SK-N-SH (cell line): Measurements from ENCODE around the gene PPAN. TPM values are rescaled to one million over a fixed set of nuclear protein-coding genes. Genes with fewer than 3 reads are reported as not detected.

Experiments used
- CTCF ChIA-PET: fragments of 300-600, 350-600 bp; formaldehyde crosslinking; extraction: SDS; loops from one replicate; lab custom pipeline; 2021; lab: Yijun Ruan, JAX
- POLR2A ChIA-PET: fragments of 350-600 bp; sonication (Branson Sonifier 250); formaldehyde crosslinking; extraction: SDS; loops from one replicate; lab custom pipeline; 2020; ENCODE audit warnings: antibody characterized with exemption, inconsistent platforms; lab: Yijun Ruan, JAX
- DNase-seq: peaks from one replicate; pipeline ENCODE4 v3.0.0; 2012
- H2AFZ ChIP-seq: fragments of 200-600 bp; sonication (generic); 2 replicates; pipeline ENCODE4 v1.8.1; 2016; ENCODE audit warnings: antibody characterized with exemption, mild to moderate bottlenecking, low read depth
- H3F3A ChIP-seq: fragments of 200-600 bp; sonication (generic); replicated peaks from 2 replicates; pipeline ENCODE3; 2016; ENCODE audit warnings: antibody characterized with exemption, mild to moderate bottlenecking; ENCODE audit not compliant: insufficient read depth
- H3K27ac ChIP-seq, 2 experiments: fragments of 200-500 bp in 1 of 2; fragments of 200-600 bp in 1 of 2; sonication (Bioruptor generic) in 1 of 2; sonication (generic), shearing (Covaris generic) in 1 of 2; 2 replicates each; pipeline versions ENCODE4 v1.5.1 to v1.6.1; 2014 to 2016; ENCODE audit warnings: low read depth in 2 of 2, inconsistent platforms in 1 of 2, low read length in 1 of 2, mild to moderate bottlenecking in 1 of 2, mixed read lengths in 1 of 2
- H3K27me3 ChIP-seq: fragments of 200-600 bp; sonication (generic), shearing (Covaris generic); 2 replicates; pipeline ENCODE4 v1.6.1; 2016; ENCODE audit warnings: mixed run types; ENCODE audit not compliant: insufficient read depth
- H3K36me3 ChIP-seq, 2 experiments: fragments of 200-500 bp in 1 of 2; fragments of 200-600 bp in 1 of 2; sonication (Bioruptor generic) in 1 of 2; sonication (generic) in 1 of 2; replicated peaks in 1 of 2; 2 replicates each; pipeline versions ENCODE3 to v1.5.1; 2014 to 2016; ENCODE audit warnings: low read length in 1 of 2, mild to moderate bottlenecking in 1 of 2; ENCODE audit not compliant: insufficient read depth in 2 of 2, control insufficient read depth in 1 of 2
- H3K4me1 ChIP-seq, 2 experiments: fragments of 200-500 bp in 1 of 2; fragments of 200-600 bp in 1 of 2; sonication (Bioruptor generic) in 1 of 2; sonication (generic), shearing (Covaris generic) in 1 of 2; 2 replicates each; pipeline versions ENCODE4 v1.5.1 to v1.6.1; 2014 to 2016; ENCODE audit warnings: low read depth in 1 of 2, low read length in 1 of 2, mixed run types in 1 of 2; ENCODE audit not compliant: insufficient read depth in 2 of 2, control insufficient read depth in 1 of 2
- H3K4me2 ChIP-seq: fragments of 200-600 bp; sonication (generic), shearing (Covaris generic); 2 replicates; pipeline ENCODE4 v1.6.1; 2017; ENCODE audit warnings: mixed run types
- H3K4me3 ChIP-seq, 2 experiments: fragments of 200-500 bp in 1 of 2; fragments of 200-600 bp in 1 of 2; sonication (Bioruptor generic) in 1 of 2; sonication (generic), shearing (Covaris generic) in 1 of 2; 2 replicates each; pipeline versions ENCODE4 v1.5.1 to v1.8.1; 2014 to 2016; ENCODE audit warnings: low read depth in 2 of 2, inconsistent platforms in 1 of 2, low read length in 1 of 2, mild to moderate bottlenecking in 1 of 2, mixed read lengths in 1 of 2, moderate library complexity in 1 of 2
- H3K79me2 ChIP-seq: fragments of 200-600 bp; sonication (generic); 2 replicates; pipeline ENCODE4 v1.8.1; 2017; ENCODE audit warnings: mild to moderate bottlenecking; ENCODE audit not compliant: insufficient read depth
- H3K9ac ChIP-seq: fragments of 200-600 bp; sonication (generic); 2 replicates; pipeline ENCODE4 v1.6.1; 2017; ENCODE audit warnings: mixed run types
- H3K9me2 ChIP-seq: fragments of 200-600 bp; sonication (generic); 2 replicates; pipeline ENCODE4 v1.6.1; 2017; ENCODE audit warnings: mixed run types
- H3K9me3 ChIP-seq: fragments of 200-600 bp; sonication (generic); 2 replicates; pipeline ENCODE4 v1.6.1; 2017; ENCODE audit warnings: mixed run types, mild to moderate bottlenecking, moderate library complexity
- H4K20me1 ChIP-seq: fragments of 200-600 bp; sonication (generic); 2 replicates; pipeline ENCODE4 v1.6.1; 2017; ENCODE audit warnings: mild to moderate bottlenecking, mixed run types; ENCODE audit not compliant: insufficient read depth
- EP300 ChIP-seq, 2 experiments: IDR thresholded peaks; 2 replicates each; pipeline versions ENCODE4 v1.4.0 to v1.6.1; 2012; ENCODE audit warnings: borderline replicate concordance in 1 of 2, low read depth in 1 of 2, low read length in 1 of 2
- GABPA ChIP-seq: IDR thresholded peaks from 2 replicates; pipeline ENCODE4 v1.4.0; 2012; ENCODE audit warnings: low read depth, mild to moderate bottlenecking
- GATA2 ChIP-seq: sonication (generic); formaldehyde crosslinking; IDR thresholded peaks from 2 replicates; pipeline ENCODE4 v1.5.0; 2020; ENCODE audit warnings: mild to moderate bottlenecking, missing genetic modification reagents
- JUND ChIP-seq: IDR thresholded peaks from 2 replicates; pipeline ENCODE4 v1.4.0; 2012
- NRF1 ChIP-seq: IDR thresholded peaks from 2 replicates; pipeline ENCODE4 v1.6.1; 2012; ENCODE audit warnings: low read depth, mild to moderate bottlenecking, low read length
- RCOR1 ChIP-seq: fragments of 150-350 bp; IDR thresholded peaks from 2 replicates; pipeline ENCODE4 v1.6.1; 2017; ENCODE audit warnings: antibody characterized with exemption, low read length
- RXRA ChIP-seq: IDR thresholded peaks from 2 replicates; pipeline ENCODE4 v1.4.0; 2012; ENCODE audit warnings: low read depth, mild to moderate bottlenecking, borderline replicate concordance
- SMC3 ChIP-seq: IDR thresholded peaks from 2 replicates; pipeline ENCODE4 v1.6.1; 2012; ENCODE audit warnings: low read depth, low read length, improper control_type of control experiment
- TAF1 ChIP-seq: IDR thresholded peaks from 2 replicates; pipeline ENCODE4 v1.6.1; 2012; ENCODE audit warnings: low read depth, mild to moderate bottlenecking, low read length, moderate library complexity, borderline replicate concordance
- TEAD4 ChIP-seq: IDR thresholded peaks from 2 replicates; pipeline ENCODE4 v1.4.0; 2012; ENCODE audit warnings: mild to moderate bottlenecking, borderline replicate concordance; ENCODE audit not compliant: insufficient read depth
- WGBS: methylation state at CpG from one replicate; pipeline ENCODE4 v1.1.6; 2017; ENCODE audit warnings: low lambda C conversion rate; 5-methylcytosine and 5-hydroxymethylcytosine counted together
- polyA plus RNA-seq, 3 experiments: library from polyadenylated mRNA; depleted of rRNA; stranded (reverse); fragments of >200 nt; gene quantifications; 2 replicates each; pipeline ENCODE4 v1.2.3, GENCODE V29; 2012
- TF ChIP-seq, protein P1 (sequence below): IDR thresholded peaks from 2 replicates; pipeline ENCODE4 v1.6.1; 2012; ENCODE audit warnings: mild to moderate bottlenecking, low read depth, low read length, moderate library complexity
- TF ChIP-seq, protein P2 (sequence below): IDR thresholded peaks from 2 replicates; pipeline ENCODE4; 2012
- TF ChIP-seq, protein P3 (sequence below): fragments of 200-600 bp; sonication (generic); IDR thresholded peaks from 2 replicates; pipeline ENCODE4 v1.6.1; 2017; ENCODE audit warnings: antibody characterized with exemption, mild to moderate bottlenecking, moderate library complexity
- TF ChIP-seq, protein P4 (sequence below): IDR thresholded peaks from 2 replicates; pipeline ENCODE4 v1.4.0; 2012; ENCODE audit warnings: low read depth

The PPAN gene
- polyA plus RNA-seq, 1 of the 3 experiments (the other 2 are of a cell fraction): 75.6 TPM

DNA sequence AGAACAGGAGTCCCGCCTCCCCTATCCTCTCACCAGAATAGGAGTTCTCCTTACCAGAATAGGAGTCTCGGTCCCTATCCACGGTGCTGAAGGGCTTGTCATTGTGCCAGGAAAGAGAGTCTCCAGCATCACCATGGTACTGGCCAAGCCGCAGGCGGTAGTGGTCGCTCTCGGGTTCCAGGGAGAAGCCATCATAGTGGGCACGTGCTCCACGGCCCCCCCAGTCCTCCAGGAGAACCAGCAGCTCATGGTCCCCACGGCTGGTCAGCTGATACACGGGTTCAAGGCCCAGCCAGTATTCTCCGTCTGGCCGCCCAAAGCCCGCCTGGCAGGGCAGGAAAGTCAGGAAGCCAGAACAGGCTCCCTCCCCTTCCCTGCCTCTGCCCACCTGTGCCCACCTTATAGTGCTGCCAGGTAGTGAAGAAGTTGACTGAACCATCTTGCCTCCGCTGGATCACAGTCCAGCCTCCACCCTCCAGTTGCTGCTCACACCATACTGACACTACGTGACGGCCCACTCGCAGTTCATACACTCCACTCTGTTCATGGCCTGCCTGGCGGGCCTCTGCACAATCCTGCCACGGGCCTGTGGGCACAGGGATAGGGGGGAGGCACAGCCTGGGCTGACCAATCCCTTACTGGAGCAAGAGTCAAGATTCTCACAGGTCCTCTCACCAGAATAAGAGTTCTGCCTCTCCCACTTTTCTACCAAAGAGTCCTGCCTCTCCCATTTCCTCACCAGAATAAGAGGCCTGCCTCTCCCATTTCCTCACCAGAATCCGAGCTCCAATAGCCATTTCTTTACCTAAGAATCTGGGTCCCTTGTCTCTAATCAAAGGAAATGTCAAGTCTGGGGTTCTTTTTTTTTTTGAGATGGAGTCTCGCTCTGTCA, 12.6 kb upstream of the PPAN start:
- Histone ChIP-seq H2AFZ (no peak overlapping the region), H3K36me3 (peaks cover 0 to 5% of the 10 kb centered on the region in 2 experiments), H3K4me3 (no peak overlapping the region), H4K20me1 (no peaks in the 10 kb centered on the region), H3F3A (no peaks in the 10 kb centered on the region), H3K9me2 (no peaks in the 10 kb centered on the region), H3K4me1 (peaks cover 0 to 7% of the 10 kb centered on the region in 2 experiments; a peak in 1 of 4 replicates), H3K79me2 (no peaks in the 10 kb centered on the region), H3K9ac (no peak overlapping the region), H3K27me3 (no peaks in the 10 kb centered on the region), H3K4me2 (no peak overlapping the region), H3K9me3 (no peaks in the 10 kb centered on the region), H3K27ac (no peak overlapping the region)
- 81% methylated on average over 18 of the region's 22 CpGs for WGBS
- ChIA-PET POLR2A (no interaction called here), CTCF (no interaction called here)
- no peak for DNase-seq
- no peak for TF ChIP-seq TEAD4
- TF ChIP-seq, protein P1, sequence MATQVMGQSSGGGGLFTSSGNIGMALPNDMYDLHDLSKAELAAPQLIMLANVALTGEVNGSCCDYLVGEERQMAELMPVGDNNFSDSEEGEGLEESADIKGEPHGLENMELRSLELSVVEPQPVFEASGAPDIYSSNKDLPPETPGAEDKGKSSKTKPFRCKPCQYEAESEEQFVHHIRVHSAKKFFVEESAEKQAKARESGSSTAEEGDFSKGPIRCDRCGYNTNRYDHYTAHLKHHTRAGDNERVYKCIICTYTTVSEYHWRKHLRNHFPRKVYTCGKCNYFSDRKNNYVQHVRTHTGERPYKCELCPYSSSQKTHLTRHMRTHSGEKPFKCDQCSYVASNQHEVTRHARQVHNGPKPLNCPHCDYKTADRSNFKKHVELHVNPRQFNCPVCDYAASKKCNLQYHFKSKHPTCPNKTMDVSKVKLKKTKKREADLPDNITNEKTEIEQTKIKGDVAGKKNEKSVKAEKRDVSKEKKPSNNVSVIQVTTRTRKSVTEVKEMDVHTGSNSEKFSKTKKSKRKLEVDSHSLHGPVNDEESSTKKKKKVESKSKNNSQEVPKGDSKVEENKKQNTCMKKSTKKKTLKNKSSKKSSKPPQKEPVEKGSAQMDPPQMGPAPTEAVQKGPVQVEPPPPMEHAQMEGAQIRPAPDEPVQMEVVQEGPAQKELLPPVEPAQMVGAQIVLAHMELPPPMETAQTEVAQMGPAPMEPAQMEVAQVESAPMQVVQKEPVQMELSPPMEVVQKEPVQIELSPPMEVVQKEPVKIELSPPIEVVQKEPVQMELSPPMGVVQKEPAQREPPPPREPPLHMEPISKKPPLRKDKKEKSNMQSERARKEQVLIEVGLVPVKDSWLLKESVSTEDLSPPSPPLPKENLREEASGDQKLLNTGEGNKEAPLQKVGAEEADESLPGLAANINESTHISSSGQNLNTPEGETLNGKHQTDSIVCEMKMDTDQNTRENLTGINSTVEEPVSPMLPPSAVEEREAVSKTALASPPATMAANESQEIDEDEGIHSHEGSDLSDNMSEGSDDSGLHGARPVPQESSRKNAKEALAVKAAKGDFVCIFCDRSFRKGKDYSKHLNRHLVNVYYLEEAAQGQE: peak; percentile 94

DNA sequence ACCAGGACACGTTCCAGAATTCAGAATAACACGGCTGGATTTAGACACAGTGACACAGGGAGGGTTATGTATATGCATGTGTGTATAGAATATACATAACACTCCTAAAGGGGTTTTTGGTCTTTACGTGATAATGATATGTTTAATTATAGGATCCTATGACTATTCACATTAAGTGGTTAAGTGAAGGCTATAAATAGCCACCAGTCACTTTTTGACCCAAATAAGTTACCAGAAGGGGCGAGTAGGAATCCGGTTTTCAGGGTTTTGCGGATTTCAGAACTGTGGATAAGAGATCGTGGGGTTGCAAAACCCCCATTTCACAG, 10.6 kb upstream of the PPAN start:
- H3K4me2 ChIP-seq: peak overlapping the region; percentile 86; the same call in 1 of the 2 replicates
- CTCF ChIA-PET: interaction anchor here (1.4 to 5.2 kb wide), 4 partner anchors 10 to 165 kb away, joined by 4 to 38 read pairs (median 12); partner anchors contain the start of gene PPAN
- TF ChIP-seq GABPA (no peak), JUND (no peak), SMC3 (no peak), NRF1 (no peak), RCOR1 (no peak), RXRA (no peak), GATA2 (CRISPR knock-in tag) (no peak), TAF1 (no peak), EP300 (IDR thresholded peaks at IDR 0.05; ENCODE audit: borderline replicate concordance in 1 of 2, low read depth in 1 of 2, low read length in 1 of 2) (no peak)
- TF ChIP-seq, protein P2, sequence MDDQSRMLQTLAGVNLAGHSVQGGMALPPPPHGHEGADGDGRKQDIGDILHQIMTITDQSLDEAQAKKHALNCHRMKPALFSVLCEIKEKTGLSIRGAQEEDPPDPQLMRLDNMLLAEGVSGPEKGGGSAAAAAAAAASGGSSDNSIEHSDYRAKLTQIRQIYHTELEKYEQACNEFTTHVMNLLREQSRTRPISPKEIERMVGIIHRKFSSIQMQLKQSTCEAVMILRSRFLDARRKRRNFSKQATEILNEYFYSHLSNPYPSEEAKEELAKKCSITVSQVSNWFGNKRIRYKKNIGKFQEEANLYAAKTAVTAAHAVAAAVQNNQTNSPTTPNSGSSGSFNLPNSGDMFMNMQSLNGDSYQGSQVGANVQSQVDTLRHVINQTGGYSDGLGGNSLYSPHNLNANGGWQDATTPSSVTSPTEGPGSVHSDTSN: no peak
- TF ChIP-seq, protein P1: no peak
- TF ChIP-seq, protein P3, sequence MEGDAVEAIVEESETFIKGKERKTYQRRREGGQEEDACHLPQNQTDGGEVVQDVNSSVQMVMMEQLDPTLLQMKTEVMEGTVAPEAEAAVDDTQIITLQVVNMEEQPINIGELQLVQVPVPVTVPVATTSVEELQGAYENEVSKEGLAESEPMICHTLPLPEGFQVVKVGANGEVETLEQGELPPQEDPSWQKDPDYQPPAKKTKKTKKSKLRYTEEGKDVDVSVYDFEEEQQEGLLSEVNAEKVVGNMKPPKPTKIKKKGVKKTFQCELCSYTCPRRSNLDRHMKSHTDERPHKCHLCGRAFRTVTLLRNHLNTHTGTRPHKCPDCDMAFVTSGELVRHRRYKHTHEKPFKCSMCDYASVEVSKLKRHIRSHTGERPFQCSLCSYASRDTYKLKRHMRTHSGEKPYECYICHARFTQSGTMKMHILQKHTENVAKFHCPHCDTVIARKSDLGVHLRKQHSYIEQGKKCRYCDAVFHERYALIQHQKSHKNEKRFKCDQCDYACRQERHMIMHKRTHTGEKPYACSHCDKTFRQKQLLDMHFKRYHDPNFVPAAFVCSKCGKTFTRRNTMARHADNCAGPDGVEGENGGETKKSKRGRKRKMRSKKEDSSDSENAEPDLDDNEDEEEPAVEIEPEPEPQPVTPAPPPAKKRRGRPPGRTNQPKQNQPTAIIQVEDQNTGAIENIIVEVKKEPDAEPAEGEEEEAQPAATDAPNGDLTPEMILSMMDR: no peak
- TF ChIP-seq, protein P4, sequence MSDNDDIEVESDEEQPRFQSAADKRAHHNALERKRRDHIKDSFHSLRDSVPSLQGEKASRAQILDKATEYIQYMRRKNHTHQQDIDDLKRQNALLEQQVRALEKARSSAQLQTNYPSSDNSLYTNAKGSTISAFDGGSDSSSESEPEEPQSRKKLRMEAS: no peak
- TF ChIP-seq, all 33 proteins: peak for 0
- peak overlapping the region; percentile 35 to 48; a peak in 3 of 4 replicates for H3K27ac ChIP-seq
- POLR2A ChIA-PET: interaction anchor here (0.7 to 1.9 kb wide), 8 partner anchors 9 to 99 kb away, joined by 3 to 21 read pairs (median 4); partner anchors contain the start of genes DNMT1, P2RY11 and PPAN
- H3K36me3 ChIP-seq: peaks cover 0 to 5% of the 10 kb centered on the region in 2 experiments
- peak overlapping the region; percentile 32 to 52; a peak in 3 of 4 replicates for H3K4me3 ChIP-seq
- H2AFZ ChIP-seq: peak overlapping the region; percentile 67; the same call in 1 of the 2 replicates
- no peaks in the 10 kb centered on the region for H3K9me2 ChIP-seq
- peaks cover 0 to 7% of the 10 kb centered on the region in 2 experiments; a peak in 1 of 4 replicates for H3K4me1 ChIP-seq
- 31% methylated on average over 6 of the region's 7 CpGs for WGBS
- no peak for DNase-seq
- H3F3A ChIP-seq: peaks cover 4% of the 10 kb centered on the region
- H4K20me1 ChIP-seq: no peaks in the 10 kb centered on the region
- H3K9ac ChIP-seq: no peak overlapping the region
- no peaks in the 10 kb centered on the region for H3K9me3 ChIP-seq
- no peaks in the 10 kb centered on the region for H3K27me3 ChIP-seq
- no peaks in the 10 kb centered on the region for H3K79me2 ChIP-seq
